H9 (cell line): ENCODE measurements around the gene MTIF2. TPM values are rescaled to one million over a fixed set of nuclear protein-coding genes. Genes with fewer than 3 reads are reported as not detected.
A peak's percentile ranks its signal among the peaks of the same experiment; 100 is the strongest.

ENCODE experiments used
- DNase-seq: peaks from one replicate; pipeline ENCODE4 v3.0.0-alpha.2; 2017
- H2AFZ ChIP-seq: one replicate; pipeline ENCODE4 v1.6.1; 2013; ENCODE audit warnings: mild to moderate bottlenecking, low read length, control low read depth, moderate library complexity
- H2AK5ac ChIP-seq: 2 replicates; pipeline ENCODE4 v1.6.1; 2013; ENCODE audit warnings: low read length, control low read depth, mixed read lengths; ENCODE audit not compliant: insufficient read length
- H2BK120ac ChIP-seq: one replicate; pipeline ENCODE4 v1.6.1; 2013; ENCODE audit warnings: low read depth, mild to moderate bottlenecking, low read length, control low read depth, inconsistent platforms; ENCODE audit not compliant: poor library complexity, severe bottlenecking
- H2BK12ac ChIP-seq: 2 replicates; pipeline ENCODE4 v1.6.1; 2013; ENCODE audit warnings: low read length, control low read depth, mixed read lengths, low read depth; ENCODE audit not compliant: insufficient read length
- H2BK15ac ChIP-seq: 2 replicates; pipeline ENCODE4 v1.6.1; 2013; ENCODE audit warnings: low read depth, low read length, control low read depth
- H2BK20ac ChIP-seq: one replicate; pipeline ENCODE4 v1.6.1; 2013; ENCODE audit warnings: low read depth, mild to moderate bottlenecking, low read length, control low read depth, inconsistent platforms; ENCODE audit not compliant: poor library complexity, severe bottlenecking
- H2BK5ac ChIP-seq: 2 replicates; pipeline ENCODE4 v1.6.1; 2013; ENCODE audit warnings: low read length, control low read depth, mixed read lengths; ENCODE audit not compliant: insufficient read length
- H3K14ac ChIP-seq: 2 replicates; pipeline ENCODE4 v1.6.1; 2013; ENCODE audit warnings: low read length, control low read depth; ENCODE audit not compliant: insufficient read depth
- H3K18ac ChIP-seq: 2 replicates; pipeline ENCODE4 v1.6.1; 2013; ENCODE audit warnings: low read depth, mild to moderate bottlenecking, mixed read lengths, low read length, control low read depth; ENCODE audit not compliant: insufficient read length
- H3K23ac ChIP-seq: 2 replicates; pipeline ENCODE4 v1.6.1; 2013; ENCODE audit warnings: low read length, control low read depth, mixed read lengths, low read depth; ENCODE audit not compliant: insufficient read length
- H3K23me2 ChIP-seq: 2 replicates; pipeline ENCODE4 v1.6.1; 2013; ENCODE audit warnings: low read depth, mild to moderate bottlenecking, mixed read lengths, low read length, control low read depth; ENCODE audit not compliant: insufficient read length, poor library complexity, severe bottlenecking
- H3K27ac ChIP-seq: 2 replicates; pipeline ENCODE4 v1.5.1; 2013; ENCODE audit warnings: low read length, control low read depth, mixed read lengths, low read depth; ENCODE audit not compliant: insufficient read length
- H3K27me3 ChIP-seq: 2 replicates; pipeline ENCODE4 v1.6.1; 2013; ENCODE audit warnings: low read length, control low read depth, inconsistent platforms; ENCODE audit not compliant: insufficient read depth
- H3K4ac ChIP-seq: 2 replicates; pipeline ENCODE4 v1.6.1; 2013; ENCODE audit warnings: low read depth, mild to moderate bottlenecking, control low read depth, inconsistent platforms, low read length, moderate library complexity
- H3K4me1 ChIP-seq: 2 replicates; pipeline ENCODE4 v1.6.1; 2013; ENCODE audit warnings: low read length, control low read depth, inconsistent platforms; ENCODE audit not compliant: insufficient read depth
- H3K4me2 ChIP-seq: 2 replicates; pipeline ENCODE4 v1.6.1; 2013; ENCODE audit warnings: low read length, control low read depth, mixed read lengths; ENCODE audit not compliant: insufficient read length, insufficient read depth
- H3K56ac ChIP-seq: 2 replicates; pipeline ENCODE4 v1.6.1; 2013; ENCODE audit warnings: low read depth, mild to moderate bottlenecking, mixed read lengths, low read length, control low read depth; ENCODE audit not compliant: insufficient read length
- H3K79me1 ChIP-seq: 2 replicates; pipeline ENCODE4 v1.6.1; 2013; ENCODE audit warnings: low read depth, mild to moderate bottlenecking, moderate library complexity, low read length, control low read depth, inconsistent platforms; ENCODE audit not compliant: insufficient read depth, poor library complexity, severe bottlenecking
- H3K79me2 ChIP-seq: 2 replicates; pipeline ENCODE4 v1.6.1; 2013; ENCODE audit warnings: low read length, control low read depth, inconsistent platforms; ENCODE audit not compliant: insufficient read depth
- H3K9ac ChIP-seq: 2 replicates; pipeline ENCODE4 v1.6.1; 2013; ENCODE audit warnings: low read length, control low read depth, mixed read lengths; ENCODE audit not compliant: insufficient read length; ENCODE audit errors: extremely low read depth
- H3K9me3 ChIP-seq: one replicate; pipeline ENCODE4 v1.6.1; 2013; ENCODE audit warnings: low read depth, low read length, inconsistent platforms; ENCODE audit not compliant: control insufficient read depth
- H3T11ph ChIP-seq: one replicate; pipeline ENCODE4 v1.6.1; 2013; ENCODE audit warnings: mild to moderate bottlenecking, low read length, control low read depth, inconsistent platforms
- H4K20me1 ChIP-seq: one replicate; pipeline ENCODE4 v1.6.1; 2013; ENCODE audit not compliant: control insufficient read depth, insufficient read length, insufficient read depth
- H4K5ac ChIP-seq: 2 replicates; pipeline ENCODE4 v1.6.1; 2013; ENCODE audit warnings: low read depth, mild to moderate bottlenecking, mixed read lengths, low read length, control low read depth; ENCODE audit not compliant: insufficient read length
- H4K8ac ChIP-seq: replicated peaks from 2 replicates; pipeline ENCODE4 v1.6.1; 2013; ENCODE audit warnings: low read length, control low read depth, mixed read lengths, low read depth; ENCODE audit not compliant: insufficient read length
- H4K91ac ChIP-seq: 2 replicates; pipeline ENCODE4 v1.6.1; 2013; ENCODE audit warnings: low read depth, mild to moderate bottlenecking, moderate library complexity, mixed read lengths, low read length, control low read depth; ENCODE audit not compliant: insufficient read length
- H3K27ac Mint-ChIP-seq, 3 experiments: 2 replicates in 2 of 3; 3 replicates in 1 of 3; pipeline ENCODE4 v1.8.0; 2020 to 2021; ENCODE audit warnings: mixed read lengths in 3 of 3, mild to moderate bottlenecking in 1 of 3, moderate library complexity in 1 of 3
- H3K27me3 Mint-ChIP-seq: 2 replicates; pipeline ENCODE4 v1.8.0; 2021; ENCODE audit warnings: low read depth, mild to moderate bottlenecking, moderate library complexity, mixed read lengths
- H3K36me3 Mint-ChIP-seq, 3 experiments: 2 replicates in 2 of 3; 3 replicates in 1 of 3; pipeline ENCODE4 v1.8.0; 2020 to 2021; ENCODE audit warnings: low read depth in 3 of 3, mixed read lengths in 3 of 3; ENCODE audit not compliant: insufficient read depth in 1 of 3
- H3K4me1 Mint-ChIP-seq, 2 experiments: 2 replicates each; pipeline ENCODE4 v1.8.0; 2020; ENCODE audit warnings: mixed read lengths in 2 of 2
- H3K4me3 Mint-ChIP-seq, 2 experiments: 2 replicates in 1 of 2; 3 replicates in 1 of 2; pipeline ENCODE4 v1.8.0; 2020 to 2021; ENCODE audit warnings: mild to moderate bottlenecking in 2 of 2, mixed read lengths in 2 of 2, moderate library complexity in 1 of 2
- H3K9me3 Mint-ChIP-seq, 2 experiments: 2 replicates in 1 of 2; 3 replicates in 1 of 2; pipeline ENCODE4 v1.8.0; 2020; ENCODE audit warnings: mild to moderate bottlenecking in 2 of 2, mixed read lengths in 2 of 2, moderate library complexity in 1 of 2
- CTCF ChIP-seq: fragments of 200-600 bp; sonication (generic); conservative IDR thresholded peaks from 3 replicates; pipeline ENCODE4 v1.8.0; 2021; ENCODE audit warnings: antibody characterized with exemption, mild to moderate bottlenecking
- WGBS: extraction: QIAGEN DNeasy Blood & Tissue Kit; methylation state at CpG from one replicate; pipeline ENCODE4 v1.1.7; 2013; ENCODE audit warnings: missing lambda C conversion rate, low lambda C conversion rate, mixed read lengths; ENCODE audit not compliant: insufficient read length; ENCODE audit errors: extremely low coverage; 5-methylcytosine and 5-hydroxymethylcytosine counted together
- total RNA-seq: library from RNA; stranded (reverse); gene quantifications from 2 replicates; pipeline ENCODE4 v1.2.1, GENCODE V29; 2021

MTIF2 gene
- total RNA-seq, 1 experiment from 2014 or later, result 35.6 TPM

- H3K27me3 Mint-ChIP-seq, result no peaks in the 10 kb centered on the region; the same call in 1 of the 2 replicates
- no peak within 1 kb of the TSS; the same call in 1 of the 2 replicates for H3K4ac ChIP-seq
- peaks cover 21 to 24% of the 10 kb centered on the region in 2 experiments for H3K4me1 Mint-ChIP-seq
- no peaks in the 10 kb centered on the region for H3K9me3 ChIP-seq
- no peak within 1 kb of the TSS for H3T11ph ChIP-seq
- no peak within 1 kb of the TSS for H3K23ac ChIP-seq
- peaks cover 7% of the 10 kb centered on the region for H3K79me1 ChIP-seq
- no CpG with 5 or more reads among the region's 37 CpGs for WGBS
- peaks cover 10% of the 10 kb centered on the region for H3K23me2 ChIP-seq
- no peak within 1 kb of the TSS for H2BK12ac ChIP-seq
- H4K20me1 ChIP-seq, result no peaks in the 10 kb centered on the region
- H3K18ac ChIP-seq, result peak within 1 kb of the TSS; percentile 98
- H3K4me3 Mint-ChIP-seq, result peak within 1 kb of the TSS; percentile 97 to 99
- TF ChIP-seq CTCF, result no peak
- H4K91ac ChIP-seq, result no peak within 1 kb of the TSS
- H2BK5ac ChIP-seq, result peak within 1 kb of the TSS; percentile 27
- H3K27ac ChIP-seq, result peak within 1 kb of the TSS; percentile 92
- peak within 1 kb of the TSS; percentile 26 for H4K5ac ChIP-seq
- no peaks in the 10 kb centered on the region; a peak in 1 of 5 replicates for H3K9me3 Mint-ChIP-seq
- H3K27ac Mint-ChIP-seq, result peak within 1 kb of the TSS; percentile 99 to 100 (median 100)
- peak within 1 kb of the TSS; percentile 89 for H3K9ac ChIP-seq
- no peak within 1 kb of the TSS for H2BK20ac ChIP-seq
- peak within 1 kb of the TSS; percentile 84 for H2BK120ac ChIP-seq
- peaks cover 10% of the 10 kb centered on the region for H3K79me2 ChIP-seq
- peak; percentile 91 for DNase-seq
- no peak within 1 kb of the TSS for H4K8ac ChIP-seq
- peak within 1 kb of the TSS; percentile 99 for H3K4me2 ChIP-seq
- H3K4me1 ChIP-seq, result no peaks in the 10 kb centered on the region
- peak within 1 kb of the TSS; percentile 97 for H2AFZ ChIP-seq
- H3K56ac ChIP-seq, result no peak within 1 kb of the TSS
- no peak within 1 kb of the TSS for H2AK5ac ChIP-seq
- H3K14ac ChIP-seq, result peak within 1 kb of the TSS; percentile 94
- peaks cover 31 to 59% (median 42%) of the 10 kb centered on the region in 3 experiments for H3K36me3 Mint-ChIP-seq
- H3K27me3 ChIP-seq, result no peaks in the 10 kb centered on the region
- H2BK15ac ChIP-seq, result no peak within 1 kb of the TSS
Observed at GRCh38 chr2:55232084-55232862, 36.8 kb downstream of the MTIF2 start, which contains the start of the genes CLHC1 and RPS27A. Gene CLHC1 (minus strand): TSS chr2:55232293. CDS start chr2:55222411, 9,882 bp downstream. Gene RPS27A (plus strand): TSS chr2:55232688. CDS start chr2:55232825, 137 bp downstream.
